Activated CD8-positive, alpha-beta T cell treated with anti-CD3 and anti-CD28 coated beads, Interleukin-2, amount 10 ng/mL, durations not matched to agents 7 days and 5 days (primary cell): ENCODE measurements around the gene TBC1D1. TPM values are rescaled to one million over a fixed set of nuclear protein-coding genes. Genes with fewer than 3 reads are reported as not detected.

ENCODE experiments used
- ATAC-seq: fragments of 150-1000 bp; cut with Tn5 transposase; one replicate; pipeline ENCODE4 v1.10.0; 2021; ENCODE audit warnings: moderate library complexity
- CTCF ChIA-PET: fragments of 350-600 bp; sonication (Branson Sonifier 250); formaldehyde crosslinking; loops from one replicate; lab custom pipeline; 2021; ENCODE audit warnings: antibody characterized with exemption; lab: Charles Lee
- POLR2A ChIA-PET: fragments of 350-600 bp; sonication (Branson Sonifier 250); formaldehyde crosslinking; loops from one replicate; lab custom pipeline; 2021; ENCODE audit warnings: antibody characterized with exemption; lab: Charles Lee
- DNase-seq: peaks from one replicate; pipeline ENCODE4 v3.0.0-alpha.2; 2020
- H3K27ac Mint-ChIP-seq: one replicate; pipeline ENCODE4 v1.8.0; 2021; ENCODE audit warnings: mild to moderate bottlenecking, mixed read lengths
- H3K27me3 Mint-ChIP-seq: one replicate; pipeline ENCODE4 v1.8.0; 2021; ENCODE audit warnings: low read depth, mixed read lengths
- H3K36me3 Mint-ChIP-seq: one replicate; pipeline ENCODE4 v1.8.0; 2021; ENCODE audit warnings: low read depth, mixed read lengths
- H3K4me1 Mint-ChIP-seq: one replicate; pipeline ENCODE4 v1.8.0; 2021; ENCODE audit warnings: low read depth, mixed read lengths
- H3K4me3 Mint-ChIP-seq: one replicate; pipeline ENCODE4 v1.8.0; 2021; ENCODE audit warnings: mild to moderate bottlenecking, mixed read lengths
- H3K9me3 Mint-ChIP-seq: one replicate; pipeline ENCODE4 v1.8.0; 2022; ENCODE audit warnings: mixed read lengths; ENCODE audit not compliant: insufficient read depth
- total RNA-seq, 2 experiments: library from RNA; stranded (reverse); gene quantifications; one replicate each; pipeline ENCODE4 v1.2.3, GENCODE V29; 2021

The TBC1D1 gene
- total RNA-seq, 2 experiments from 2014 or later = 84.4 to 87.6 TPM

DNA sequence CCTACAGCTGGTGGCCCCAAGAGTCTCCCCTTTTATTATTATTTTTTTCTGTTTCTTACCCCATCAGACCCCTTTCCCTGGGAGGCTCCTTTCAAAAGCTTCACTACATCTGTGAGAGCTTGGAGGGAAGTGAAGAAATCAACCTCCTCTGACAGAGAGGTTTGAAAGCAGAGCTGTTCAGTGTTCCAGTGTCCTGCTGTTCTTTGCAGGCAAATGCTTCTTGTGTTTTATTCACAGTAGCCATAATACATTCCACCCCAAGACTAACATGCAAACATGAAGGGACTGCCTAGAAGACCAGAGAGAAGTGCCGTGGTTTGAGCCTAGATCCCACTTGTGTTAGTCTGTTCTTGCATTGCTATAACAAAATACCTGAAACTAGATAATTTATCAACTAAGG, 261.4 kb downstream of the TBC1D1 start:
- no peak overlapping the region for H3K4me3 Mint-ChIP-seq
- H3K27ac Mint-ChIP-seq = no peak overlapping the region
- peaks cover 5% of the 10 kb centered on the region for H3K27me3 Mint-ChIP-seq
- DNase-seq = no peak
- no peak for ATAC-seq
- H3K9me3 Mint-ChIP-seq = no peaks in the 10 kb centered on the region
- H3K36me3 Mint-ChIP-seq = no peaks in the 10 kb centered on the region
- H3K4me1 Mint-ChIP-seq = peaks cover 27% of the 10 kb centered on the region
- CTCF ChIA-PET = interaction anchor here (1.0 to 2.3 kb wide), 3 partner anchors 10 to 90 kb away, joined by 3 to 10 read pairs (median 3); no protein-coding TSS in a partner anchor
- POLR2A ChIA-PET = no interaction called here

DNA sequence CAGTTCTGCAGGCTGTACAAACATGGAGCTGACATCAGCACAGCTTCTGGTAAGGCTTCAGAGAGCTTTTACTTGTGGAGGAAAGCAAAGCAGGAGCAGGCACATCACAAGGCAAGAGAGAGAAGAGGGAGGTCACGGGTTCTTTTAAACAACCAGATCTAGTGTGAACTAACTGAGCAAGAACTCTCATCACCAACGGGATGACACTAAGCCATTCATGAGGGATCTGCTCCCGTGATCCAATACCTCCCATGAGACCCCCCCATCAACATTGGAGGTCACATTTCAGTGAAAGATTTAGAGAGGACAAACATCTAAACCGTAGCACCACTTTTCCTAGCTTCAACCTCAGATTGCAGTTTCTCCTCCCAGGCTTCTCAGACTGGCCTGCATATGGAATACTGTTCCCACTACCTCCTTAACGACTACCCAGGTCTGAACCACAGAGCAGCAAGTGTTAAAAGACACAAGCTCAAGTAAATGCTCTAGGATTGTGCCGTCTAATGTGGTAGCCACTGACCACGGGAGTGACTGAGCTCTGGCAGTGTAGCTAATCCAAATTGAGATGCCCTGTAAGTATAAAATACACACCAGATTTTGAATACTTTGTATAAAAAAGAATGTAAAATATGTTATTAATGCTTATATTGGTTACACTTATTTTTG, 262.0 kb downstream of the TBC1D1 start:
- Mint-ChIP-seq H3K9me3 (no peaks in the 10 kb centered on the region), H3K27me3 (peaks cover 2% of the 10 kb centered on the region), H3K4me1 (peaks cover 30% of the 10 kb centered on the region), H3K27ac (no peak overlapping the region), H3K4me3 (no peak overlapping the region), H3K36me3 (no peaks in the 10 kb centered on the region)
- DNase-seq = no peak
- ChIA-PET POLR2A (no interaction called here), CTCF (interaction anchor here (1.0 to 2.3 kb wide), 3 partner anchors 10 to 91 kb away, joined by 3 to 10 read pairs (median 3); no protein-coding TSS in a partner anchor)
- no peak for ATAC-seq

DNA sequence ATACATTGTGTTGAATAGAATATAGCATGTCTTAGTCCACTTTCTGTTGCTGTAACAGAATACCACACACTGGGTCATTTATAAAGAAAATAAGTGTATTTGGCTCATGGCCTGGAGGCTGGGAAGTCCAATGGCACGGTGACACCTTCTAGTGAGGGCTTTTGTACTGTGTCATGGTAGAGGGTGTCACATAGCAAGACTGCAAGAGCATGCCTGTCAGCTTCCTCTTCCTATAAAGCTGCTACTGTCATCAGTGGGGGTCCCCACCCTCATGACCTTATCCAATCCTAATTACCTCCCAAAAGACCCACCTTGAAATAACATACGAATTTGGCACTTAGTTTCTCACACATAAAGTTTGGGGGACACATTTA, 262.5 kb downstream of the TBC1D1 start:
- CTCF ChIA-PET = interaction anchor here (1.3 to 2.3 kb wide), 2 partner anchors 11 to 20 kb away, joined by 3 to 10 read pairs; no protein-coding TSS in a partner anchor
- ATAC-seq = no peak
- Mint-ChIP-seq H3K9me3 (no peaks in the 10 kb centered on the region), H3K4me3 (no peak overlapping the region), H3K27me3 (peaks cover 2% of the 10 kb centered on the region), H3K27ac (no peak overlapping the region), H3K4me1 (peaks cover 30% of the 10 kb centered on the region), H3K36me3 (no peaks in the 10 kb centered on the region)
- POLR2A ChIA-PET = no interaction called here
- DNase-seq = no peak

DNA sequence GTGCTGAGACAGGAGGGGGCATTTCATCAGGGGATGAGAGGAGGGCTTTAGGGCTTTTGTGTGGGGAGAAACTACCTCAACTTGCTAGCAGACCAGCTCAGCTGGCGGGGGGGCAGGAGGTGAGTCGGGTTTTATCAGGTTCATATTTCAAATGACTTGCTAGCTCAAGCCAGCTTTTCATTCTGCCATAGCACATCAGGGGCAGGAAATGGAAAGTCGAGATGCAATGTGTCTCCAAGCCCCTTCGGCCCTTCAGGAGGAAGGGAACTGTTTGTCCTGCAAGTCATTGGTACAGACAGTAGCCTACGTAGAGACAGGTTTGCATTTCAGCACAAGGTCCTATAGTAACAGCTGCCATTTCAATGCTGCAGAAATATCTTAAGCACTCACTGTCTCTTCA, 263.4 kb downstream of the TBC1D1 start:
- ChIA-PET POLR2A (interaction anchor here (0.5 kb wide), 1 partner anchor 168 kb away, joined by 3 read pairs; no protein-coding TSS in a partner anchor), CTCF (interaction anchor here (1.6 to 2.3 kb wide), 4 partner anchors 21 to 26 kb away, joined by 4 to 14 read pairs (median 8); no protein-coding TSS in a partner anchor)
- Mint-ChIP-seq H3K9me3 (no peaks in the 10 kb centered on the region), H3K36me3 (no peaks in the 10 kb centered on the region), H3K27ac (no peak overlapping the region), H3K27me3 (peaks cover 4% of the 10 kb centered on the region), H3K4me3 (no peak overlapping the region), H3K4me1 (peaks cover 34% of the 10 kb centered on the region)
- no peak for DNase-seq
- ATAC-seq = peak; percentile 6

DNA sequence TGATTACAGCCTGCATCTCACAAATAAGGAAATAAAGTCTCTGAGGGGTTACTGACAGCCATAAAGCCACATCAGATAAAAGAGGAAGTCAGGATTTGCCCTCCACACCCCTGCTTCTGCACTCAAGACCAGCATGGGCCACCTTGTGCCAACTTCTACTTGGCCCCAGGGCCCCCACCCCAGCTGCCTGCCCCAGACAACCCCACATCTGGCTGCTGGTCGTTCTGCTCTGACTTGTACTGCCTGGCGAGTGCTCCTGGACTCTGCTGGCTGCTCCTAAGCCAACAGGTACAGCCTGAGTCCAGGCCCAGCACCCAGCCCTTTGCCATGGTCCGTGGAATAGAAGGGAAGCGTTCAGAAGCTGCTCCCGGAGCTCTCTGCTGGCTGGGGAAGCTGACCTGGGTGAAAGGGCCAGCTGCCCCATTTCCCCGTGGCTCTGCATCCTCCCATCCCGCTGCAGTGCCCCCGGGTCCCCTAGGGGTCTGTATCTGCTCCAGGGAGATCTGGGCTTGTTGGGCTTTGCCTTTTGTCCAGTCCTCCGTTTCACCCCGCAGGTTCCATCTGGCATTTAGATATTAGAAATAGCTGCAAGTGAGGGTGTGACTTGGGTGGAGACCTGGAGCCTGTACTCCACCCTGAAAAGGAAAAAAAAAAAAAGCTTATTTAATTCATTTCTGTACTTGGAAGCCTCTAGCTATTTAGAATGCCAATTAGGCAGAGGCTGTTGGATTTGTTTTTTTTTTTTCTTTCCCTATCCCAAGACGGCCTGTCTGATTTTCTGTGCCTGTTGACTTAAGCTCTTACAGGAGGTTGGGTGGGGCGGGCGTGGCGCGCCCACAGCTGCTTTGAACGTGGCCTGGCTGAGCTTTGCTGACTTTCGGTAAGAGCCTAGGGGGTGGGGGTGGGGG, 264.1 kb downstream of the TBC1D1 start:
- Mint-ChIP-seq H3K27ac (peak overlapping the region; percentile 60), H3K4me1 (peaks cover 34% of the 10 kb centered on the region), H3K27me3 (peaks cover 4% of the 10 kb centered on the region), H3K4me3 (no peak overlapping the region), H3K9me3 (no peaks in the 10 kb centered on the region), H3K36me3 (no peaks in the 10 kb centered on the region)
- DNase-seq (peak; percentile 33), ATAC-seq (peak; percentile 54)
- CTCF ChIA-PET = interaction anchor here (0.6 to 1.9 kb wide), 5 partner anchors 9 to 698 kb away, joined by 3 to 14 read pairs (median 4); no protein-coding TSS in a partner anchor
- POLR2A ChIA-PET = interaction anchor here (0.9 kb wide), 1 partner anchor 21 kb away, joined by 4 read pairs; no protein-coding TSS in a partner anchor

DNA sequence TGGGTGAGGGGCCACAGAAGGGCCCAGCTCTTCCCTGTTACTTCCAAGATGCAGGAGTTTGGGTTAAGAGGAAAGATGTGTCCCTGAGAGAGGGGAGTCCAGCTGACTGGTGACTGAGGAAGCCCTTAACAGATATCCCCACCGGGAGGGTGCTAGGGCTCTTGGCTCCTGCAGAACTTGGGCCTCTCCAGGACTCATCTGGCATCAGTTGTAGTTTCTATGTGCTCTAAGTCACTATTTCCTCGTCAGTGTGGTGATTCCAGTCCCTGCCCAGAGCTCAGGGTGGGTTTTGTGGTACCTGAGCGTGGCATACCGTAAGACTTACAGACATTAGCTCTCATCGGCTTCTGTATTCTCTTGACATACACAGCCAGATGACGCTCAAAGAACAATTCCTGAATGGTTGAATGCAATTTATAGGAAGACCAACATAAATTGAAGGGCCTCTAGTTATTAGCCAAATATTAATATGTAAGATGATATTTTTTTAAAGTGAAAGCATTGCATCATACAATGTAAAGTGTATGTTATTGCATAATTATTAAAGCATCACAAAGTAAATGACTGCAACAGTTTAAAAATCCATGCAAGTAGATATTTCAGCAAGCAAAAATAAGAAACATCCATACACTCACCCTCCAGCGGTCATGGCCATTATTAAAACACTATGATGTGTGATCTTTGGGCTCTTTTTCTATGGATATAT, 264.9 kb downstream of the TBC1D1 start:
- ATAC-seq (peak; percentile 16), DNase-seq (no peak)
- H3K9me3 Mint-ChIP-seq = no peaks in the 10 kb centered on the region
- peaks cover 4% of the 10 kb centered on the region for H3K27me3 Mint-ChIP-seq
- no peaks in the 10 kb centered on the region for H3K36me3 Mint-ChIP-seq
- CTCF ChIA-PET = interaction anchor here (0.6 to 1.9 kb wide), 5 partner anchors 8 to 698 kb away, joined by 3 to 14 read pairs (median 4); no protein-coding TSS in a partner anchor
- H3K27ac Mint-ChIP-seq = no peak overlapping the region
- POLR2A ChIA-PET = interaction anchor here (0.9 kb wide), 1 partner anchor 21 kb away, joined by 4 read pairs; no protein-coding TSS in a partner anchor
- H3K4me3 Mint-ChIP-seq = no peak overlapping the region
- peaks cover 39% of the 10 kb centered on the region for H3K4me1 Mint-ChIP-seq

DNA sequence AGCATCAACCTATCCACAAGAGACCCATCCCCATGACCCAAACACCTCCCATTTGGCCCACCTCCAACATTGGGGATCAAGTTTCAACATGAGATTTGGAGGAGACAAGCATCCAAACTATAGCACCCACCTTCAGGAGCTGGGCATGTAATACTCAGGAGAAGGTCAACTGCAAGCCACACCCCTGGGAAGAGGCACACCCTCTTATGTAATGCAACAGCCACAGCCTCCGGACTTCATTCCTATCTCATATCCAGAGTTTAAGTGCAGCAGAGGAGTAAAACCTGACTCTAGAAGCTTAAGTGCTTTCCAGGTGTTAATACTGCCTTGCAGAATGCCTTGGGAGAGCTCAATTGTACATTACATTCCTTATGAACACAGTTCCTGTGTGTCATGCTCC, 266.7 kb downstream of the TBC1D1 start:
- peaks cover 51% of the 10 kb centered on the region for H3K4me1 Mint-ChIP-seq
- H3K4me3 Mint-ChIP-seq = no peak overlapping the region
- no peaks in the 10 kb centered on the region for H3K9me3 Mint-ChIP-seq
- H3K27me3 Mint-ChIP-seq = peaks cover 4% of the 10 kb centered on the region
- POLR2A ChIA-PET = interaction anchor here (0.7 kb wide), 1 partner anchor 699 kb away, joined by 3 read pairs; no protein-coding TSS in a partner anchor
- no peak overlapping the region for H3K27ac Mint-ChIP-seq
- no peak for ATAC-seq
- no peak for DNase-seq
- no peaks in the 10 kb centered on the region for H3K36me3 Mint-ChIP-seq
- CTCF ChIA-PET = interaction anchor here (1.4 kb wide), 1 partner anchor 29 kb away, joined by 3 read pairs; no protein-coding TSS in a partner anchor

DNA sequence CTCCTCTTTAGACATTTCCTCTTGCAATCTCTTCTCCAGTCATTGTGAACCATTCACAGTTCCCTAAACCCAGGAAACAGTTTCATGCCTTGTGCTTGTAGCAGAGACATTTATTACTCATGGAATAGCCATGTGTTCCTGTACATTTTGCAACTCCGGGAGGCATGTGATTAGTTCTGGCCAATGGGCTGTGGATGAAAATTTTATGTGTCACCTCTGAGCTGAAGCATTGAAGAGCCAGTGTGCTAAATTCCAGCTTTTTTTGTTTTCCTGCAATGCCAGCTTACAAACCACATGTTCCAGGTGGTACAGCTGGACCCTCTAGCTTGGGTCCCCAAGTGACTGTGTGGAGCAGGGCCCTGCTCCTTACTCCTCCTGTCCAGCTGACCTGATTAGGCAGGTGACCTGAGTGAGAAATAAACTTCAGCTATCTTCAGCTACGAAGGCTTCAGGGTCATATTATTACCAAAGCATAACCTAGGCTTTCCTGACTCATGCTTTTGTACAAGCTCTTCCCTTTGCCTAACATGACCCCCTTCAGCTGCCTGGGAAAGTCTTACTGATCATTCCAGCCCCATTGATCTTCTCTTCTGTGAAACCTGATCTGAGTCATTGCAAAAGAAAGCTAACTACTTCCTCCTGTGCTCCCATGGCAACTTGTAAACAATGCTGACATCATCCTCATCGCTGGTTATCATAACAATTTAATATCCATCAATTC, 269.8 kb downstream of the TBC1D1 start:
- Mint-ChIP-seq H3K36me3 (peaks cover 2% of the 10 kb centered on the region), H3K4me3 (no peak overlapping the region), H3K9me3 (peaks cover 4% of the 10 kb centered on the region), H3K27me3 (peaks cover 4% of the 10 kb centered on the region), H3K4me1 (peaks cover 30% of the 10 kb centered on the region), H3K27ac (peak overlapping the region; percentile 23)
- ATAC-seq = peak; percentile 84
- ChIA-PET POLR2A (interaction anchor here (0.6 to 2.0 kb wide), 5 partner anchors 17 to 558 kb away, joined by 3 to 5 read pairs (median 3); no protein-coding TSS in a partner anchor), CTCF (interaction anchor here (0.7 to 3.0 kb wide), 7 partner anchors 14 to 515 kb away, joined by 3 to 16 read pairs (median 3); no protein-coding TSS in a partner anchor)
- peak; percentile 58 for DNase-seq

DNA sequence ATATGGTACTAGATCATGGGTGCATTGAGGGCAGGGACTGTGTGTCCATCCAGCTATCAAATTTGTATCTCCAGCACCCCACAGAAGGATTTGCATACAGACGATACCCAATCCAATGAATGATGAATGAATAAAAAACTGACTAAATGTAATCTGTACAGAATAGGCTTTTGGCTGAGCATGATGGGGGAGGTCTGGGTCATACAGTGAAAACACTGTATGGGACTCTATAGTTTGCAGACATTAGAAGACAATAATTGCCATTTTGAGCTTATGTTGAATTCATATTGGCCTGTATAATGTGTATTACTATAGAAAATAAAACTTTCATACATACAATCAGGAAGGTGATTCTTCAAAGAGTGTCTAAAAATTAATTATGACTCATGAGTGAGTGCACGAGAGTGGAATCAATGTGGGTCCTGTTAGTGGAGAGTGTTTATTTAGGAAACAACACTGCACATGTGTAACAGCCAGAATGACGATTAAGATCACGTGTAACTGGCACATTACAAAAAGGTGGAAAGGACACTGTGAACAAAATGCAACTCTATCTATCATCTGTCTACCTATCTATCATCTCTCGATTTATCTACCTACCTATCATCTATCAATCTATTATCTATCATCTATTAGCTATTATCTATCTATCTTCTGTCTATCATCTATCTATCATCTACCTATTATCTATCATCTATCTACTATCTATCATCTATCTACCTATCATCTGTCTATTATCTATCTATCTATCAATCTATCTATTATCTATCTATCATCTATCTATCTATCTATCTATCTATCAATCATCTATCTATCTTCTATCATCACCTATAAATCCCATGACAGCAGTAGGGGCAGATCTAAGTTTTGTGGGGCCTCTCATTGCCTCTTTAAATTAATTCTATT, 270.6 kb downstream of the TBC1D1 start:
- H3K4me1 Mint-ChIP-seq = peaks cover 32% of the 10 kb centered on the region
- ATAC-seq = peak; percentile 57
- H3K4me3 Mint-ChIP-seq = no peak overlapping the region
- H3K36me3 Mint-ChIP-seq = peaks cover 2% of the 10 kb centered on the region
- no peak overlapping the region for H3K27ac Mint-ChIP-seq
- peaks cover 6% of the 10 kb centered on the region for H3K9me3 Mint-ChIP-seq
- ChIA-PET POLR2A (interaction anchor here (0.6 to 2.0 kb wide), 5 partner anchors 16 to 559 kb away, joined by 3 to 5 read pairs (median 3); no protein-coding TSS in a partner anchor), CTCF (interaction anchor here (0.7 to 3.0 kb wide), 7 partner anchors 13 to 514 kb away, joined by 3 to 16 read pairs (median 4); no protein-coding TSS in a partner anchor)
- no peak for DNase-seq
- H3K27me3 Mint-ChIP-seq = peaks cover 4% of the 10 kb centered on the region
